Measurements from ENCODE around the gene GAGE10. TPM values are rescaled to one million over a fixed set of nuclear protein-coding genes. Genes with fewer than 3 reads are reported as not detected.

The GAGE10 gene
- total and polyA plus RNA-seq, 2 experiments from 2014 or later: not detected

DNA sequence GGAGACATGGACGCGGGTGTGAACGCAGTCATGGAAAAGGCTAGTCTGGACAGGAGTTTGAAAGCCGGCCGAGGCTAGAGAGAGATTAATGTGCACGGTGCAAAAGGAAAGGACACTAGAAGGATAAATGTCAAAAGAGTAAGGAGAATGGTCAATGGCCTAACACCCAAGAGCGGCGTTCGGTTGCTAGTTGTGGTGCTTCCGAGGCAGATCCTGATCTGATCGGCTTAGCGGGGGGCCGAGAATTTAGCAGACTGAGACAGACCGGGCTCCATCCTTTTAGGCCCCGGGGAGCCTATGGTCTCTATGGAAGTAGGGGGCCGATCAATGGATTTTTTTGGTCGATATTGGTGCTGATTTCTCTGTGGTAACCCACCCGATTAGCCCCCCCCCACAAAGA, 6.9 kb downstream of the GAGE10 start:
- Histone ChIP-seq H3K79me2 (replicated peaks; ENCODE audit: insufficient read depth) (no peaks in the 10 kb centered on the region), H3K36me3 (ENCODE audit: insufficient read depth) (no peaks in the 10 kb centered on the region), H3K9me2 (ENCODE audit: insufficient read depth) (no peaks in the 10 kb centered on the region), H3K27me3 (ENCODE audit: insufficient read depth) (no peaks in the 10 kb centered on the region), H3K27ac (ENCODE audit: low read depth) (peak overlapping the region; percentile 81), H3K4me2 (peak overlapping the region; percentile 74), H4K20me1 (replicated peaks; ENCODE audit: insufficient read depth) (no peaks in the 10 kb centered on the region), H3F3A (replicated peaks; ENCODE audit: low read depth) (0 out of 2 replicates have a peak, but pooled peaks cover 3% of the 10 kb centered on the region), H3K4me3 (peak overlapping the region; percentile 48), H2AFZ (no peak overlapping the region), H3K4me1 (ENCODE audit: insufficient read depth) (peaks cover 12% of the 10 kb centered on the region)
- Mint-ChIP-seq H3K4me1 (peaks cover 39% of the 10 kb centered on the region), H3K4me3 (peak overlapping the region; percentile 61), H3K36me3 (ENCODE audit: low read depth) (0 out of 3 replicates have a peak, but pooled peaks cover 10% of the 10 kb centered on the region), H3K27ac (peak overlapping the region; percentile 96), H3K9me3 (peaks cover 13% of the 10 kb centered on the region; the same call in 1 of the 3 replicates), H3K27me3 (ENCODE audit: insufficient read depth, low read depth, poor library complexity) (peaks cover 5% of the 10 kb centered on the region)
- ATAC-seq: peak; percentile 76
- DNase-seq (ENCODE audit: low spot score): peak; percentile 43
- TF ChIP-seq, protein P1, sequence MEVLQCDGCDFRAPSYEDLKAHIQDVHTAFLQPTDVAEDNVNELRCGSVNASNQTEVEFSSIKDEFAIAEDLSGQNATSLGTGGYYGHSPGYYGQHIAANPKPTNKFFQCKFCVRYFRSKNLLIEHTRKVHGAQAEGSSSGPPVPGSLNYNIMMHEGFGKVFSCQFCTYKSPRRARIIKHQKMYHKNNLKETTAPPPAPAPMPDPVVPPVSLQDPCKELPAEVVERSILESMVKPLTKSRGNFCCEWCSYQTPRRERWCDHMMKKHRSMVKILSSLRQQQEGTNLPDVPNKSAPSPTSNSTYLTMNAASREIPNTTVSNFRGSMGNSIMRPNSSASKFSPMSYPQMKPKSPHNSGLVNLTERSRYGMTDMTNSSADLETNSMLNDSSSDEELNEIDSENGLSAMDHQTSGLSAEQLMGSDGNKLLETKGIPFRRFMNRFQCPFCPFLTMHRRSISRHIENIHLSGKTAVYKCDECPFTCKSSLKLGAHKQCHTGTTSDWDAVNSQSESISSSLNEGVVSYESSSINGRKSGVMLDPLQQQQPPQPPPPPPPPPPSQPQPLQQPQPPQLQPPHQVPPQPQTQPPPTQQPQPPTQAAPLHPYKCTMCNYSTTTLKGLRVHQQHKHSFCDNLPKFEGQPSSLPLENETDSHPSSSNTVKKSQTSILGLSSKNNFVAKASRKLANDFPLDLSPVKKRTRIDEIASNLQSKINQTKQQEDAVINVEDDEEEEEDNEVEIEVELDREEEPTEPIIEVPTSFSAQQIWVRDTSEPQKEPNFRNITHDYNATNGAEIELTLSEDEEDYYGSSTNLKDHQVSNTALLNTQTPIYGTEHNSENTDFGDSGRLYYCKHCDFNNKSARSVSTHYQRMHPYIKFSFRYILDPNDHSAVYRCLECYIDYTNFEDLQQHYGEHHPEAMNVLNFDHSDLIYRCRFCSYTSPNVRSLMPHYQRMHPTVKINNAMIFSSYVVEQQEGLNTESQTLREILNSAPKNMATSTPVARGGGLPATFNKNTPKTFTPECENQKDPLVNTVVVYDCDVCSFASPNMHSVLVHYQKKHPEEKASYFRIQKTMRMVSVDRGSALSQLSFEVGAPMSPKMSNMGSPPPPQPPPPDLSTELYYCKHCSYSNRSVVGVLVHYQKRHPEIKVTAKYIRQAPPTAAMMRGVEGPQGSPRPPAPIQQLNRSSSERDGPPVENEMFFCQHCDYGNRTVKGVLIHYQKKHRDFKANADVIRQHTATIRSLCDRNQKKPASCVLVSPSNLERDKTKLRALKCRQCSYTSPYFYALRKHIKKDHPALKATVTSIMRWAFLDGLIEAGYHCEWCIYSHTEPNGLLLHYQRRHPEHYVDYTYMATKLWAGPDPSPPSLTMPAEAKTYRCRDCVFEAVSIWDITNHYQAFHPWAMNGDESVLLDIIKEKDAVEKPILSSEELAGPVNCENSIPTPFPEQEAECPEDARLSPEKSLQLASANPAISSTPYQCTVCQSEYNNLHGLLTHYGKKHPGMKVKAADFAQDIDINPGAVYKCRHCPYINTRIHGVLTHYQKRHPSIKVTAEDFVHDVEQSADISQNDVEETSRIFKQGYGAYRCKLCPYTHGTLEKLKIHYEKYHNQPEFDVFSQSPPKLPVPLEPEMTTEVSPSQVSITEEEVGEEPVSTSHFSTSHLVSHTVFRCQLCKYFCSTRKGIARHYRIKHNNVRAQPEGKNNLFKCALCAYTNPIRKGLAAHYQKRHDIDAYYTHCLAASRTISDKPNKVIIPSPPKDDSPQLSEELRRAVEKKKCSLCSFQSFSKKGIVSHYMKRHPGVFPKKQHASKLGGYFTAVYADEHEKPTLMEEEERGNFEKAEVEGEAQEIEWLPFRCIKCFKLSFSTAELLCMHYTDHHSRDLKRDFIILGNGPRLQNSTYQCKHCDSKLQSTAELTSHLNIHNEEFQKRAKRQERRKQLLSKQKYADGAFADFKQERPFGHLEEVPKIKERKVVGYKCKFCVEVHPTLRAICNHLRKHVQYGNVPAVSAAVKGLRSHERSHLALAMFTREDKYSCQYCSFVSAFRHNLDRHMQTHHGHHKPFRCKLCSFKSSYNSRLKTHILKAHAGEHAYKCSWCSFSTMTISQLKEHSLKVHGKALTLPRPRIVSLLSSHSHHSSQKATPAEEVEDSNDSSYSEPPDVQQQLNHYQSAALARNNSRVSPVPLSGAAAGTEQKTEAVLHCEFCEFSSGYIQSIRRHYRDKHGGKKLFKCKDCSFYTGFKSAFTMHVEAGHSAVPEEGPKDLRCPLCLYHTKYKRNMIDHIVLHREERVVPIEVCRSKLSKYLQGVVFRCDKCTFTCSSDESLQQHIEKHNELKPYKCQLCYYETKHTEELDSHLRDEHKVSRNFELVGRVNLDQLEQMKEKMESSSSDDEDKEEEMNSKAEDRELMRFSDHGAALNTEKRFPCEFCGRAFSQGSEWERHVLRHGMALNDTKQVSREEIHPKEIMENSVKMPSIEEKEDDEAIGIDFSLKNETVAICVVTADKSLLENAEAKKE (CRISPR knock-in tag; IDR thresholded peaks at IDR 0.05): no peak
- TF ChIP-seq EZH2phosphoT487 (IDR thresholded peaks at IDR 0.05; ENCODE audit: unreplicated experiment): no peak
- no peak for TF ChIP-seq ZNF331 (CRISPR knock-in tag; IDR thresholded peaks at IDR 0.05; ENCODE audit: low read depth)
- TF ChIP-seq POLR2AphosphoS5 (IDR thresholded peaks at IDR 0.05; ENCODE audit: low read depth): no peak
- no peak for TF ChIP-seq ZNF114 (CRISPR knock-in tag; IDR thresholded peaks at IDR 0.05)
- TF ChIP-seq STAT1 (IDR thresholded peaks at IDR 0.05; ENCODE audit: unreplicated experiment): no peak
- no peak for TF ChIP-seq NANOG (IDR thresholded peaks at IDR 0.05; ENCODE audit: borderline replicate concordance)
- no peak for TF ChIP-seq EZH2 (IDR thresholded peaks at IDR 0.05; ENCODE audit: low read depth, unreplicated experiment)
- no peak for TF ChIP-seq CREB1 (CRISPR knock-in tag; IDR thresholded peaks at IDR 0.05; ENCODE audit: low read depth)
- no peak for TF ChIP-seq REST (IDR thresholded peaks at IDR 0.05; ENCODE audit: unreplicated experiment)
- TF ChIP-seq, protein P2, sequence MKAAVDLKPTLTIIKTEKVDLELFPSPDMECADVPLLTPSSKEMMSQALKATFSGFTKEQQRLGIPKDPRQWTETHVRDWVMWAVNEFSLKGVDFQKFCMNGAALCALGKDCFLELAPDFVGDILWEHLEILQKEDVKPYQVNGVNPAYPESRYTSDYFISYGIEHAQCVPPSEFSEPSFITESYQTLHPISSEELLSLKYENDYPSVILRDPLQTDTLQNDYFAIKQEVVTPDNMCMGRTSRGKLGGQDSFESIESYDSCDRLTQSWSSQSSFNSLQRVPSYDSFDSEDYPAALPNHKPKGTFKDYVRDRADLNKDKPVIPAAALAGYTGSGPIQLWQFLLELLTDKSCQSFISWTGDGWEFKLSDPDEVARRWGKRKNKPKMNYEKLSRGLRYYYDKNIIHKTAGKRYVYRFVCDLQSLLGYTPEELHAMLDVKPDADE (IDR thresholded peaks at IDR 0.05): no peak

All from GM23338 (cell line).